Liver (tissue), 3 donors: ENCODE data around the gene LDLRAD1.

Source experiments
- CTCF ChIP-seq: fragments of 150-350 bp; IDR thresholded peaks from 2 replicates; pipeline ENCODE4 v1.5.1; 2017; ENCODE audit warnings: improper control_type of control experiment, low read depth, low read length; ENCODE audit not compliant: missing input control
- JUND ChIP-seq, 2 donors: IDR thresholded peaks; 2 replicates each; pipeline ENCODE4 v1.6.1; 2016; ENCODE audit warnings: antibody characterized with exemption in 2 of 2
- NR2F2 ChIP-seq: IDR thresholded peaks from 2 replicates; pipeline ENCODE4 v1.6.1; 2016; ENCODE audit warnings: antibody characterized with exemption
- YY1 ChIP-seq: IDR thresholded peaks from 2 replicates; pipeline ENCODE4 v1.6.1; 2016; ENCODE audit warnings: antibody characterized with exemption, mild to moderate bottlenecking
- donor health status: healthy.
- donor health status: healthy.

GRCh38 chr1:54012863-54013262 is 5.1 kb downstream of the LDLRAD1 start:
- no peak for TF ChIP-seq CTCF
- TF ChIP-seq NR2F2, result no peak
- TF ChIP-seq JUND (IDR thresholded peaks at IDR 0.05), result no peak
- TF ChIP-seq YY1, result no peak
